Vagina (tissue), 2 donors: ENCODE results near the gene SOCS1.

Experiments
- POLR2A ChIP-seq, 2 donors: fragments of 450-650 bp; IDR thresholded peaks; one replicate each; pipeline ENCODE4 v1.6.1; 2017; ENCODE audit warnings: antibody characterized with exemption in 2 of 2, mild to moderate bottlenecking in 2 of 2, moderate library complexity in 2 of 2
- POLR2AphosphoS5 ChIP-seq, 2 donors: sonication (generic); formaldehyde crosslinking; IDR thresholded peaks; one replicate each; pipeline ENCODE4 v1.9.0; 2017; ENCODE audit warnings: antibody characterized with exemption in 2 of 2, mild to moderate bottlenecking in 2 of 2, low read depth in 1 of 2; ENCODE audit not compliant: insufficient read depth in 1 of 2
- TF ChIP-seq, protein P1 (sequence below), 3 experiments: fragments of 450-650 bp in 2 of 3; fragments of 200-600 bp in 1 of 3; sonication (generic) in 1 of 3; IDR thresholded peaks; one replicate each; pipeline ENCODE4 v1.5.1; 2017 to 2019; ENCODE audit warnings: antibody characterized with exemption in 3 of 3, mild to moderate bottlenecking in 2 of 3, moderate library complexity in 2 of 3

DNA sequence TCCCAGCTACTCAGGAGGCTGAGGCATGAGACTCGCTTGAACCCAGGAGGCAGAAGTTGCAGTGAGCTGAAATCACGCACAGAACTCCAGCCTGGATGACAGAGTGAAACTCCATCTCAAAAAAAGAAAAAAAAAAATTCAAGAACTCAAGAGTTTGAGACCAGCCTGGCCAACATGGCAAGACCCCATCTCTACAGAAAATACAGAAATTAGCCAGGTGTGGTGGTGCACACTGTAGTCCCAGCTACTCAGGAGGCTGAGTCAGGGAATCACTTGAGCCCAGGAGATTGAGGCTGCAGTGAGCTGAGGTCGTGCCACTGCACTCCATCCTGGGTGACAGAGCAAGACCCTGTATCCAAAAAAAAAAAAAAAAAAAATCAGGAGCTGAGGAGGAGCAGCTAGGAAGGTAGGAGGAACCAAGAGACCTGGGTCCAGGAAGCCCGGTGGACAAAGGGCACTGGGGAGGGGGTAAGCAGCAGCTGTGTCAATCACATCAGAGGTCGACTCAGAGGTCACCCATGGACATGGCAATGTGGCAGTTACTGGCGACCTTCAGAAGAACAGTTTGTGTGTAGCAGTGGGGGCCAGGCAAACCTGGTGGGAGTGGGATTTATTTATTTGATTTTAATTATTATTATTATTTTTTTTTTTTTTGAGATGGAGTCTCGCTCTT lies 36.2 kb upstream of the SOCS1 start:
- TF ChIP-seq, protein P1, sequence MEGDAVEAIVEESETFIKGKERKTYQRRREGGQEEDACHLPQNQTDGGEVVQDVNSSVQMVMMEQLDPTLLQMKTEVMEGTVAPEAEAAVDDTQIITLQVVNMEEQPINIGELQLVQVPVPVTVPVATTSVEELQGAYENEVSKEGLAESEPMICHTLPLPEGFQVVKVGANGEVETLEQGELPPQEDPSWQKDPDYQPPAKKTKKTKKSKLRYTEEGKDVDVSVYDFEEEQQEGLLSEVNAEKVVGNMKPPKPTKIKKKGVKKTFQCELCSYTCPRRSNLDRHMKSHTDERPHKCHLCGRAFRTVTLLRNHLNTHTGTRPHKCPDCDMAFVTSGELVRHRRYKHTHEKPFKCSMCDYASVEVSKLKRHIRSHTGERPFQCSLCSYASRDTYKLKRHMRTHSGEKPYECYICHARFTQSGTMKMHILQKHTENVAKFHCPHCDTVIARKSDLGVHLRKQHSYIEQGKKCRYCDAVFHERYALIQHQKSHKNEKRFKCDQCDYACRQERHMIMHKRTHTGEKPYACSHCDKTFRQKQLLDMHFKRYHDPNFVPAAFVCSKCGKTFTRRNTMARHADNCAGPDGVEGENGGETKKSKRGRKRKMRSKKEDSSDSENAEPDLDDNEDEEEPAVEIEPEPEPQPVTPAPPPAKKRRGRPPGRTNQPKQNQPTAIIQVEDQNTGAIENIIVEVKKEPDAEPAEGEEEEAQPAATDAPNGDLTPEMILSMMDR (IDR thresholded peaks at IDR 0.05): no peak
- TF ChIP-seq POLR2AphosphoS5 (IDR thresholded peaks at IDR 0.05; ENCODE audit: insufficient read depth in 1 of 2, low read depth in 1 of 2) (no peak), POLR2A (IDR thresholded peaks at IDR 0.05) (no peak)
